ENCODE data around the gene CHTF18. TPM values are rescaled to one million over a fixed set of nuclear protein-coding genes. Genes with fewer than 3 reads are reported as not detected.

CHTF18 gene
- total RNA-seq, 6 donors from 2014 or later, result 4.1 to 39.8 (median 17.9) TPM

- H3K27me3 ChIP-seq, result peaks cover 0 to 27% (median 7%) of the 10 kb centered on the region in 4 donors
- no peaks in the 10 kb centered on the region for H3K36me3 ChIP-seq
- H3K9me3 ChIP-seq, result peaks cover 0 to 3% (median 0%) of the 10 kb centered on the region in 4 donors
- TF ChIP-seq EP300 (IDR thresholded peaks at IDR 0.05), result no peak
- TF ChIP-seq, protein P1, sequence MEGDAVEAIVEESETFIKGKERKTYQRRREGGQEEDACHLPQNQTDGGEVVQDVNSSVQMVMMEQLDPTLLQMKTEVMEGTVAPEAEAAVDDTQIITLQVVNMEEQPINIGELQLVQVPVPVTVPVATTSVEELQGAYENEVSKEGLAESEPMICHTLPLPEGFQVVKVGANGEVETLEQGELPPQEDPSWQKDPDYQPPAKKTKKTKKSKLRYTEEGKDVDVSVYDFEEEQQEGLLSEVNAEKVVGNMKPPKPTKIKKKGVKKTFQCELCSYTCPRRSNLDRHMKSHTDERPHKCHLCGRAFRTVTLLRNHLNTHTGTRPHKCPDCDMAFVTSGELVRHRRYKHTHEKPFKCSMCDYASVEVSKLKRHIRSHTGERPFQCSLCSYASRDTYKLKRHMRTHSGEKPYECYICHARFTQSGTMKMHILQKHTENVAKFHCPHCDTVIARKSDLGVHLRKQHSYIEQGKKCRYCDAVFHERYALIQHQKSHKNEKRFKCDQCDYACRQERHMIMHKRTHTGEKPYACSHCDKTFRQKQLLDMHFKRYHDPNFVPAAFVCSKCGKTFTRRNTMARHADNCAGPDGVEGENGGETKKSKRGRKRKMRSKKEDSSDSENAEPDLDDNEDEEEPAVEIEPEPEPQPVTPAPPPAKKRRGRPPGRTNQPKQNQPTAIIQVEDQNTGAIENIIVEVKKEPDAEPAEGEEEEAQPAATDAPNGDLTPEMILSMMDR (IDR thresholded peaks at IDR 0.05), result no peak
- no peak for TF ChIP-seq POLR2AphosphoS5 (IDR thresholded peaks at IDR 0.05)
- TF ChIP-seq POLR2A (IDR thresholded peaks at IDR 0.05), result no peak
- no peak overlapping the region for H3K27ac ChIP-seq
- H3K4me1 ChIP-seq, result peaks cover 0 to 17% (median 5%) of the 10 kb centered on the region in 4 donors
- DNase-seq (peak in 1 of 2 donors; percentile 51), ATAC-seq (ENCODE audit: low FRiP score in 2 of 2) (peak in 1 of 2 donors; percentile 35)
- H3K4me3 ChIP-seq, result no peak overlapping the region
- WGBS, 2 donors, result 83 to 87% methylated on average over 3 to 15 of the region's 15 CpGs
Measured at GRCh38 chr16:815861-816260, 27.4 kb downstream of the CHTF18 start.

GRCh38 chr16:817001-817906 is 28.8 kb downstream of the CHTF18 start:
- H3K4me3 ChIP-seq, result no peak overlapping the region
- H3K36me3 ChIP-seq, result no peaks in the 10 kb centered on the region
- DNase-seq (peak in 1 of 2 donors; percentile 81), ATAC-seq (ENCODE audit: low FRiP score in 2 of 2) (no peak)
- H3K27me3 ChIP-seq, result peaks cover 0 to 27% (median 7%) of the 10 kb centered on the region in 4 donors
- no peak overlapping the region for H3K27ac ChIP-seq
- WGBS, 2 donors, result 36 to 79% methylated on average over 49 to 70 of the region's 71 CpGs
- H3K4me1 ChIP-seq, result peaks cover 0 to 17% (median 5%) of the 10 kb centered on the region in 4 donors
- H3K9me3 ChIP-seq, result peaks cover 0 to 2% (median 0%) of the 10 kb centered on the region in 4 donors
- no peak for TF ChIP-seq POLR2AphosphoS5 (IDR thresholded peaks at IDR 0.05)
- TF ChIP-seq, protein P1 (IDR thresholded peaks at IDR 0.05), result no peak
- no peak for TF ChIP-seq POLR2A (IDR thresholded peaks at IDR 0.05)
- TF ChIP-seq EP300 (IDR thresholded peaks at IDR 0.05), result no peak

DNA sequence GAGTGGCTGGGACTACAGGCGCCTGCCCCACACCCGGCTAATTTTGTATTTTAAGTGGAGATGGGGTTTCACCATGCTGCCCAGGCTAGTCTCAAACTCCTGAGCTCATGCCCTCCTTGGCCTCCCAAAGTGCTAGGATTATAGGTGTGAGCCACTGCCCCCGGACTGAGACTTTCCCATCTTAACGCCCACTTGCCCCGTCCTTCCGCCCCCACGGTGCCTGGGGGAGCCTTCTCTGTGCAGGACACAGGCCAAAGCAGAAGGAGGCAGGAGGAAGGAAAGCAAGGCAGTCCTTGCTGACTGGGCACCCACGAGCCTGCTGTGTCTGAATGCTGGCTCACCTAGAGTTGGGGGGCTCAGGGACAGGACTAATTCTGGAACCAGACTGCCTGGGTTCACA is 29.7 kb downstream of the CHTF18 start:
- H3K4me3 ChIP-seq, result no peak overlapping the region
- H3K9me3 ChIP-seq, result no peaks in the 10 kb centered on the region
- WGBS, 2 donors, result 83 to 87% methylated on average over 8 of the region's 8 CpGs
- H3K27ac ChIP-seq, result no peak overlapping the region
- no peaks in the 10 kb centered on the region for H3K36me3 ChIP-seq
- DNase-seq (no peak), ATAC-seq (ENCODE audit: low FRiP score in 2 of 2) (no peak)
- H3K4me1 ChIP-seq, result peaks cover 0 to 15% (median 4%) of the 10 kb centered on the region in 4 donors
- H3K27me3 ChIP-seq, result peaks cover 0 to 24% (median 6%) of the 10 kb centered on the region in 4 donors
- TF ChIP-seq POLR2A (IDR thresholded peaks at IDR 0.05) (no peak), POLR2AphosphoS5 (IDR thresholded peaks at IDR 0.05) (no peak), EP300 (IDR thresholded peaks at IDR 0.05) (no peak)
- TF ChIP-seq, protein P1 (IDR thresholded peaks at IDR 0.05), result no peak

DNA sequence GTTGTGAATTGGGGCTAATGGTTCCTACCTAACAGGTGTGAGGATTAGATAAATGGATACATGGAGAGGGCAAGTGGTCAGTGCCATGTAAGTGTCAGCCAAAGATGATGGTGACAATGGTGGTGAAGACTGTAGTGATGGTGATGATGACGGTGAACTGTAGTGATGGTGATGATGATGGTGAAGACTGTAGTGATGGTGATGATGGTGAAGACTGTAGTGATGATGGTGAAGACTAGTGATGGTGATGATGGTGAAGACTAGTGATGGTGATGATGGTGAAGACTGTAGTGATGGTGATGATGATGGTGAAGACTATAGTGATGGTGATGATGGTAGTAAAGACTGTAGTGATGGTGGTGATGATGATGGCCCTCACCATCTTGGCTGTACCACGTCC is 30.2 kb downstream of the CHTF18 start:
- ATAC-seq (ENCODE audit: low FRiP score in 2 of 2) (no peak), DNase-seq (no peak)
- WGBS, 2 donors, result 64 to 67% methylated on average over 2 of the region's 2 CpGs
- H3K27me3 ChIP-seq, result peaks cover 0 to 20% (median 3%) of the 10 kb centered on the region in 4 donors
- H3K4me3 ChIP-seq, result no peak overlapping the region
- peaks cover 0 to 10% (median 2%) of the 10 kb centered on the region in 4 donors for H3K4me1 ChIP-seq
- no peaks in the 10 kb centered on the region for H3K9me3 ChIP-seq
- no peak overlapping the region for H3K27ac ChIP-seq
- no peaks in the 10 kb centered on the region for H3K36me3 ChIP-seq
- TF ChIP-seq, protein P1 (IDR thresholded peaks at IDR 0.05), result no peak
- TF ChIP-seq POLR2A (IDR thresholded peaks at IDR 0.05), result no peak
- TF ChIP-seq POLR2AphosphoS5 (IDR thresholded peaks at IDR 0.05), result no peak
- TF ChIP-seq EP300 (IDR thresholded peaks at IDR 0.05), result no peak
